ENCODE data around the gene TEX44. TPM values are rescaled to one million over a fixed set of nuclear protein-coding genes. Genes with fewer than 3 reads are reported as not detected.

TEX44 gene
- polyA plus RNA-seq, 3 donors: not detected

Other genes starting within 250 kb of the TEX44 start
- gene B3GNT7, start 197.2 kb upstream of the TEX44 start, polyA plus RNA-seq (ENCODE audit: insufficient read length in 3 of 3): 1 to 10 TPM; 3.4 to 4.1 (median 3.9) TPM
- gene NCL, start 128.4 kb upstream of the TEX44 start, polyA plus RNA-seq (ENCODE audit: insufficient read length in 3 of 3): 1,000 to 10,000 TPM in 2 of 3 donors, 100 to 1,000 TPM in 1; 982 to 1,306 (median 1,161) TPM
- gene NMUR1, start 62.4 kb upstream of the TEX44 start, polyA plus RNA-seq (ENCODE audit: insufficient read length in 3 of 3): 1 to 10 TPM in 1 of 3 donors, under 1 TPM in 2; 0.42 to 1.0 (median 0.62) TPM
- 1,000 to 10,000 TPM; 2,063 to 2,308 (median 2,262) TPM for gene PTMA, start 115.7 kb downstream of the TEX44 start, polyA plus RNA-seq (ENCODE audit: insufficient read length in 3 of 3)
- gene PDE6D, start 188.4 kb downstream of the TEX44 start, polyA plus RNA-seq (ENCODE audit: insufficient read length in 3 of 3): 10 to 100 TPM; 24.3 to 26.1 (median 25.6) TPM
- 10 to 100 TPM; 46.6 to 65.2 (median 58.5) TPM for gene COPS7B, start 193.6 kb downstream of the TEX44 start, polyA plus RNA-seq (ENCODE audit: insufficient read length in 3 of 3)